Erythroblast (primary cell): ENCODE data around the gene MSLN.

ENCODE experiments used
- GATA1 ChIP-seq: IDR thresholded peaks from 2 replicates; pipeline ENCODE4 v1.6.1; 2011; ENCODE audit warnings: low read depth, mild to moderate bottlenecking, control low read depth, low read length, moderate library complexity
- POLR2A ChIP-seq: IDR thresholded peaks from 2 replicates; pipeline ENCODE4 v1.6.1; 2011; ENCODE audit warnings: mild to moderate bottlenecking, low read length

DNA sequence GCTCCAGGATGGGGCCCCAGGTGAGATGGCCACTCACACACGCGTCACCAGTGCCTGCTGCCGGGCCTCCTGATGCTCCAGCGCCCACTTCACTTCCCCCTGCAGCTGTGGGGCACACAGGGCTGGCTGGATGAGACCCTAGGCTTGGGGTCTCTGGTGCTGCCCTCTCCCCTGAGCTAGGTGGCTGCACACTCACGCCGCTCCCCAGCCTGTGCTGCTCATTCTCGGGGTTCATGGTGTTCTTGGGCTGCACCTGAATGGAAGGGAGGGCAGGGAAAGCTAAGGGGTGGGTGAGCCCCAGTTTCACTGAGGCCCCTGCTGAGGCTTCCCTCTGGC, 35.5 kb upstream of the MSLN start:
- TF ChIP-seq POLR2A (no peak), GATA1 (no peak)
